Calu3 (cell line): Measurements from ENCODE around the gene KRT80. TPM values are rescaled to one million over a fixed set of nuclear protein-coding genes. Genes with fewer than 3 reads are reported as not detected.

Source experiments
- BruUV-seq: library from RNA; stranded (reverse); fragments of 400-500 nt; replicated peaks from 2 replicates; lab custom pipeline; 2021; lab: Mats Ljungman, UMichigan
- CTCF ChIA-PET: fragments of 300-600 bp; sonication (Branson Sonifier 250); formaldehyde crosslinking; loops from one replicate; lab custom pipeline; 2022; ENCODE audit warnings: antibody characterized with exemption; lab: Charles Lee
- DNase-seq: peaks from one replicate; pipeline ENCODE4 v3.0.0; 2022
- H3K27ac Mint-ChIP-seq: one replicate; pipeline ENCODE4 v1.8.0; 2022; ENCODE audit warnings: mixed read lengths; ENCODE audit not compliant: unreplicated experiment
- H3K27me3 Mint-ChIP-seq: one replicate; pipeline ENCODE4 v1.8.0; 2022; ENCODE audit warnings: mixed read lengths; ENCODE audit not compliant: unreplicated experiment
- H3K36me3 Mint-ChIP-seq: one replicate; pipeline ENCODE4 v1.8.0; 2022; ENCODE audit warnings: mild to moderate bottlenecking, moderate library complexity, mixed read lengths; ENCODE audit not compliant: insufficient read depth, unreplicated experiment
- H3K4me1 Mint-ChIP-seq: one replicate; pipeline ENCODE4 v1.8.0; 2022; ENCODE audit warnings: mild to moderate bottlenecking, low read depth, mixed read lengths; ENCODE audit not compliant: unreplicated experiment
- H3K4me3 Mint-ChIP-seq: one replicate; pipeline ENCODE4 v1.8.0; 2022; ENCODE audit warnings: mild to moderate bottlenecking, low read depth, moderate library complexity, mixed read lengths; ENCODE audit not compliant: unreplicated experiment
- H3K9me3 Mint-ChIP-seq: one replicate; pipeline ENCODE4 v1.8.0; 2022; ENCODE audit warnings: low read depth, mixed read lengths; ENCODE audit not compliant: unreplicated experiment
- CTCF ChIP-seq: fragments of 200-600 bp; IDR thresholded peaks from one replicate; pipeline ENCODE4 v1.8.0; 2022; ENCODE audit warnings: antibody characterized with exemption; ENCODE audit not compliant: unreplicated experiment
- intact Hi-C: fragments of 100-400 bp; cut with micrococcal nuclease; formaldehyde crosslinking; loops from one replicate; pipeline ENCODE4 v1.10.0; 2022; ENCODE audit not compliant: unreplicated experiment
- total RNA-seq: library from RNA; stranded (reverse); gene quantifications from 2 replicates; pipeline ENCODE4 v1.2.3, GENCODE V29; 2022

Gene KRT80
- total RNA-seq, 1 experiment from 2014 or later, result 45.5 TPM

GRCh38 chr12:52216100-52216499 lies 24.3 kb upstream of the KRT80 start:
- TSS peak; percentile 83 for BruUV-seq
- DNase-seq, result no peak
- CTCF ChIA-PET, result interaction anchor here (0.5 to 2.3 kb wide), 6 partner anchors 13 to 156 kb away, joined by 3 to 7 read pairs (median 4); partner anchors contain the start of gene KRT80
- no peak for TF ChIP-seq CTCF
- Mint-ChIP-seq H3K9me3 (no peaks in the 10 kb centered on the region), H3K27ac (peak overlapping the region; percentile 97), H3K36me3 (peaks cover 21% of the 10 kb centered on the region), H3K27me3 (no peaks in the 10 kb centered on the region), H3K4me1 (peaks cover 62% of the 10 kb centered on the region), H3K4me3 (no peak overlapping the region)
- intact Hi-C loops, result loop anchor here (2.0 kb wide), 1 partner anchor 15 kb away; no protein-coding TSS in a partner anchor

- no TSS peak for BruUV-seq
- H3K27ac Mint-ChIP-seq, result peak overlapping the region; percentile 97
Observed at GRCh38 chr12:52215587-52216031, 23.8 kb upstream of the KRT80 start.

GRCh38 chr12:52214421-52214802 lies 22.6 kb upstream of the KRT80 start:
- Mint-ChIP-seq H3K4me3 (peak overlapping the region; percentile 21), H3K27ac (peak overlapping the region; percentile 98), H3K27me3 (no peaks in the 10 kb centered on the region), H3K9me3 (no peaks in the 10 kb centered on the region), H3K4me1 (peaks cover 58% of the 10 kb centered on the region), H3K36me3 (peaks cover 24% of the 10 kb centered on the region)
- no TSS peak for BruUV-seq
- CTCF ChIA-PET, result interaction anchor here (1.2 to 2.3 kb wide), 4 partner anchors 17 to 113 kb away, joined by 3 to 9 read pairs (median 6); partner anchors contain the start of gene KRT80
- intact Hi-C loops, result no loop called here
- no peak for TF ChIP-seq CTCF
- peak; percentile 58 for DNase-seq

More at GRCh38 chr12:52215587-52216031, 23.8 kb upstream of the KRT80 start:
- H3K27me3 Mint-ChIP-seq, result no peaks in the 10 kb centered on the region
- TF ChIP-seq CTCF, result no peak
- intact Hi-C loops, result loop anchor here (2.0 kb wide), 1 partner anchor 15 kb away; no protein-coding TSS in a partner anchor
- H3K9me3 Mint-ChIP-seq, result no peaks in the 10 kb centered on the region
- peaks cover 21% of the 10 kb centered on the region for H3K36me3 Mint-ChIP-seq
- peaks cover 60% of the 10 kb centered on the region for H3K4me1 Mint-ChIP-seq
- H3K4me3 Mint-ChIP-seq, result no peak overlapping the region
- CTCF ChIA-PET, result interaction anchor here (0.5 to 2.3 kb wide), 7 partner anchors 14 to 157 kb away, joined by 3 to 7 read pairs (median 3); partner anchors contain the start of gene KRT80
- peak; percentile 83 for DNase-seq

GRCh38 chr12:52213564-52214420 lies 22.0 kb upstream of the KRT80 start:
- Mint-ChIP-seq H3K36me3 (peaks cover 24% of the 10 kb centered on the region), H3K4me3 (no peak overlapping the region), H3K4me1 (peaks cover 54% of the 10 kb centered on the region), H3K9me3 (no peaks in the 10 kb centered on the region), H3K27ac (peak overlapping the region; percentile 98), H3K27me3 (no peaks in the 10 kb centered on the region)
- peak; percentile 93 for TF ChIP-seq CTCF
- peak; percentile 93 for DNase-seq
- CTCF ChIA-PET, result interaction anchor here (0.7 to 2.3 kb wide), 6 partner anchors 22 to 114 kb away, joined by 3 to 9 read pairs (median 6); partner anchors contain the start of gene KRT80
- BruUV-seq, result no TSS peak
- intact Hi-C loops, result no loop called here
